Astrocyte (in vitro differentiated cells and primary cell): ENCODE measurements around the gene POU2AF1. TPM values are rescaled to one million over a fixed set of nuclear protein-coding genes. Genes with fewer than 3 reads are reported as not detected.

Experiments
- DNase-seq: peaks from one replicate; pipeline ENCODE4 v3.0.0-alpha.2; 2010; ENCODE audit warnings: low read depth
- FAIRE-seq: peaks from 2 replicates; lab custom pipeline; 2011; peaks lifted over from hg19 to GRCh38; lab: Jason Lieb, UNC
- H2AFZ ChIP-seq: 2 replicates; pipeline ENCODE4 v1.6.0; 2012; ENCODE audit warnings: low read depth, low read length, inconsistent platforms
- H3K27ac ChIP-seq: 2 replicates; pipeline ENCODE4 v1.5.1; 2011; ENCODE audit warnings: low read depth, low read length, inconsistent platforms
- H3K27me3 ChIP-seq: 2 replicates; pipeline ENCODE4 v1.6.0; 2011; ENCODE audit warnings: low read length, inconsistent platforms; ENCODE audit not compliant: insufficient read depth
- H3K36me3 ChIP-seq: 2 replicates; pipeline ENCODE4 v1.5.1; 2011; ENCODE audit warnings: low read length, inconsistent platforms; ENCODE audit not compliant: insufficient read depth
- H3K4me1 ChIP-seq: 2 replicates; pipeline ENCODE4 v1.5.1; 2011; ENCODE audit warnings: low read length, inconsistent platforms; ENCODE audit not compliant: insufficient read depth
- H3K4me2 ChIP-seq: 2 replicates; pipeline ENCODE4 v1.6.0; 2012; ENCODE audit warnings: low read length, inconsistent platforms
- H3K4me3 ChIP-seq: 2 replicates; pipeline ENCODE4 v1.5.1; 2011; ENCODE audit warnings: low read depth, mild to moderate bottlenecking, low read length, inconsistent platforms; ENCODE audit not compliant: insufficient read depth
- H3K79me2 ChIP-seq: 2 replicates; pipeline ENCODE4 v1.6.0; 2012; ENCODE audit warnings: mild to moderate bottlenecking, low read length, inconsistent platforms; ENCODE audit not compliant: insufficient read depth
- H3K9ac ChIP-seq: 2 replicates; pipeline ENCODE4 v1.6.0; 2012; ENCODE audit warnings: mild to moderate bottlenecking, low read length, inconsistent platforms
- H3K9me3 ChIP-seq: 2 replicates; pipeline ENCODE4 v1.5.1; 2012; ENCODE audit warnings: low read depth, mild to moderate bottlenecking, low read length, inconsistent platforms; ENCODE audit not compliant: insufficient read depth
- H4K20me1 ChIP-seq: 2 replicates; pipeline ENCODE4 v1.6.0; 2012; ENCODE audit warnings: low read length, inconsistent platforms; ENCODE audit not compliant: insufficient read depth
- H3K27ac Mint-ChIP-seq: one replicate; pipeline ENCODE4 v1.8.0; 2021; ENCODE audit warnings: mild to moderate bottlenecking, mixed read lengths; ENCODE audit not compliant: unreplicated experiment
- H3K27me3 Mint-ChIP-seq: one replicate; pipeline ENCODE4 v1.8.0; 2021; ENCODE audit warnings: low read depth, mixed read lengths; ENCODE audit not compliant: unreplicated experiment
- H3K36me3 Mint-ChIP-seq: one replicate; pipeline ENCODE4 v1.8.0; 2021; ENCODE audit warnings: low read depth, mixed read lengths; ENCODE audit not compliant: unreplicated experiment
- H3K4me1 Mint-ChIP-seq: one replicate; pipeline ENCODE4 v1.8.0; 2021; ENCODE audit warnings: low read depth, mixed read lengths; ENCODE audit not compliant: unreplicated experiment
- H3K4me3 Mint-ChIP-seq: one replicate; pipeline ENCODE4 v1.8.0; 2021; ENCODE audit warnings: mild to moderate bottlenecking, moderate library complexity, mixed read lengths; ENCODE audit not compliant: unreplicated experiment
- H3K9me3 Mint-ChIP-seq: one replicate; pipeline ENCODE4 v1.8.0; 2021; ENCODE audit warnings: mild to moderate bottlenecking, mixed read lengths; ENCODE audit not compliant: unreplicated experiment
- CTCF ChIP-seq: IDR thresholded peaks from 2 replicates; pipeline ENCODE4 v1.5.1; 2011; ENCODE audit warnings: low read depth, mild to moderate bottlenecking, inconsistent platforms, low read length, moderate library complexity; ENCODE audit not compliant: insufficient read depth
- EZH2 ChIP-seq: IDR thresholded peaks from 2 replicates; pipeline ENCODE4 v1.6.1; 2012; ENCODE audit warnings: mild to moderate bottlenecking, low read length, inconsistent platforms; ENCODE audit not compliant: insufficient read depth
- total RNA-seq: library from RNA; stranded (reverse); gene quantifications from 2 replicates; pipeline ENCODE4 v1.2.1, GENCODE V29; 2021

The POU2AF1 gene
- total RNA-seq, 1 donor from 2014 or later: not detected

GRCh38 chr11:111407652-111408051 lies 28.6 kb upstream of the POU2AF1 start:
- H3K27me3 ChIP-seq: no peaks in the 10 kb centered on the region
- H3K9me3 ChIP-seq: no peaks in the 10 kb centered on the region
- no peak overlapping the region for H3K9ac ChIP-seq
- Mint-ChIP-seq H3K27ac (no peak overlapping the region), H3K36me3 (peaks cover 2% of the 10 kb centered on the region), H3K9me3 (peaks cover 3% of the 10 kb centered on the region), H3K4me3 (no peak overlapping the region), H3K4me1 (no peaks in the 10 kb centered on the region), H3K27me3 (peaks cover 16% of the 10 kb centered on the region)
- H3K79me2 ChIP-seq: no peaks in the 10 kb centered on the region
- no peak for FAIRE-seq
- H4K20me1 ChIP-seq: no peaks in the 10 kb centered on the region
- no peaks in the 10 kb centered on the region for H3K4me1 ChIP-seq
- no peak overlapping the region for H3K4me2 ChIP-seq
- no peak overlapping the region for H2AFZ ChIP-seq
- no peak overlapping the region for H3K4me3 ChIP-seq
- no peak for DNase-seq
- TF ChIP-seq CTCF (no peak), EZH2 (no peak)
- H3K27ac ChIP-seq: no peak overlapping the region
- no peaks in the 10 kb centered on the region for H3K36me3 ChIP-seq

- peaks cover 2% of the 10 kb centered on the region for H3K36me3 Mint-ChIP-seq
These were observed 27.5 kb upstream of the POU2AF1 start for GRCh38 chr11:111406589-111406988.

More at GRCh38 chr11:111406589-111406988, 27.5 kb upstream of the POU2AF1 start:
- FAIRE-seq: no peak
- H3K79me2 ChIP-seq: no peaks in the 10 kb centered on the region
- no peak overlapping the region for H3K4me2 ChIP-seq
- no peaks in the 10 kb centered on the region for H4K20me1 ChIP-seq
- H3K36me3 ChIP-seq: no peaks in the 10 kb centered on the region
- H3K9me3 ChIP-seq: no peaks in the 10 kb centered on the region
- TF ChIP-seq EZH2 (no peak), CTCF (no peak)
- Mint-ChIP-seq H3K27me3 (peaks cover 14% of the 10 kb centered on the region), H3K27ac (no peak overlapping the region), H3K4me1 (no peaks in the 10 kb centered on the region), H3K9me3 (peaks cover 3% of the 10 kb centered on the region), H3K4me3 (no peak overlapping the region)
- no peaks in the 10 kb centered on the region for H3K27me3 ChIP-seq
- no peak overlapping the region for H3K4me3 ChIP-seq
- H2AFZ ChIP-seq: no peak overlapping the region
- no peak overlapping the region for H3K27ac ChIP-seq
- DNase-seq: no peak
- H3K4me1 ChIP-seq: no peaks in the 10 kb centered on the region
- H3K9ac ChIP-seq: no peak overlapping the region
